ENCODE measurements around the gene FAM221B.

Gene FAM221B

DNA sequence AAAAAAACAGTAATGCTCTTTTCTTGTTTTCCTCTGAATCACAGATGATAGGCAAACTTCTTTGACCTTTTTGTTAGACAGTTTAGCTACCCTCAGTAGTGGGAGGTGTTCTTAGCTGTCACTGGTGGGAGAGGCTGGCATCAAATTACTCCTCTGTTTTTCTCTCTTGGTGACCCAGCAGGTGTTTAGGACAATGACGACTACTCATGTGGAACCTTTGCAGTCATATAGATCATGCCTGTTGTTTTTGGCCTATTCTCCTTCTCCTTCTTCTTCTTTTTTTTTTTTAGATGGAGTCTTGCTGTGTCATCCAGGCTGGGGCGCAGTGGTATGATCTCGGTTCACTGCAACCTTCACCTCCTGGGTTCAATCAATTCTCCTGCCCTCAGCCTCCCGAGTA, 52.5 kb downstream of the FAM221B start:
- Histone ChIP-seq H3K36me3 (ENCODE audit: insufficient read depth) (no peaks in the 10 kb centered on the region), H3K9ac (no peak overlapping the region), H3K27me3 (ENCODE audit: insufficient read depth, low read depth) (no peaks in the 10 kb centered on the region), H3K27ac (no peak overlapping the region), H3K4me2 (no peak overlapping the region), H3K79me2 (ENCODE audit: insufficient read depth, low read depth) (no peaks in the 10 kb centered on the region), H3K4me3 (IDR thresholded peaks at IDR 0.05; ENCODE audit: insufficient read depth, low read depth, low read length) (no peak overlapping the region), H4K20me1 (ENCODE audit: insufficient read depth) (no peaks in the 10 kb centered on the region), H2AFZ (ENCODE audit: low read depth) (no peak overlapping the region), H3K4me1 (ENCODE audit: low read depth, poor library complexity, severe bottlenecking) (peaks cover 10% of the 10 kb centered on the region)
- TF ChIP-seq, protein P1, sequence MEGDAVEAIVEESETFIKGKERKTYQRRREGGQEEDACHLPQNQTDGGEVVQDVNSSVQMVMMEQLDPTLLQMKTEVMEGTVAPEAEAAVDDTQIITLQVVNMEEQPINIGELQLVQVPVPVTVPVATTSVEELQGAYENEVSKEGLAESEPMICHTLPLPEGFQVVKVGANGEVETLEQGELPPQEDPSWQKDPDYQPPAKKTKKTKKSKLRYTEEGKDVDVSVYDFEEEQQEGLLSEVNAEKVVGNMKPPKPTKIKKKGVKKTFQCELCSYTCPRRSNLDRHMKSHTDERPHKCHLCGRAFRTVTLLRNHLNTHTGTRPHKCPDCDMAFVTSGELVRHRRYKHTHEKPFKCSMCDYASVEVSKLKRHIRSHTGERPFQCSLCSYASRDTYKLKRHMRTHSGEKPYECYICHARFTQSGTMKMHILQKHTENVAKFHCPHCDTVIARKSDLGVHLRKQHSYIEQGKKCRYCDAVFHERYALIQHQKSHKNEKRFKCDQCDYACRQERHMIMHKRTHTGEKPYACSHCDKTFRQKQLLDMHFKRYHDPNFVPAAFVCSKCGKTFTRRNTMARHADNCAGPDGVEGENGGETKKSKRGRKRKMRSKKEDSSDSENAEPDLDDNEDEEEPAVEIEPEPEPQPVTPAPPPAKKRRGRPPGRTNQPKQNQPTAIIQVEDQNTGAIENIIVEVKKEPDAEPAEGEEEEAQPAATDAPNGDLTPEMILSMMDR (conservative IDR thresholded peaks at IDR 0.05; ENCODE audit: low read depth, low read length), result no peak

GRCh38 chr9:35774907-35775635, 53.5 kb downstream of the FAM221B start:
- H3K4me2 ChIP-seq, result no peak overlapping the region
- H3K4me3 ChIP-seq (IDR thresholded peaks at IDR 0.05; ENCODE audit: insufficient read depth, low read depth, low read length), result no peak overlapping the region
- no peak overlapping the region for H2AFZ ChIP-seq (ENCODE audit: low read depth)
- H3K4me1 ChIP-seq (ENCODE audit: low read depth, poor library complexity, severe bottlenecking), result peaks cover 10% of the 10 kb centered on the region
- TF ChIP-seq, protein P1 (conservative IDR thresholded peaks at IDR 0.05; ENCODE audit: low read depth, low read length), result no peak
- no peaks in the 10 kb centered on the region for H3K36me3 ChIP-seq (ENCODE audit: insufficient read depth)
- no peak overlapping the region for H3K9ac ChIP-seq
- no peaks in the 10 kb centered on the region for H3K27me3 ChIP-seq (ENCODE audit: insufficient read depth, low read depth)
- H4K20me1 ChIP-seq (ENCODE audit: insufficient read depth), result no peaks in the 10 kb centered on the region
- no peaks in the 10 kb centered on the region for H3K79me2 ChIP-seq (ENCODE audit: insufficient read depth, low read depth)
- H3K27ac ChIP-seq, result no peak overlapping the region

DNA sequence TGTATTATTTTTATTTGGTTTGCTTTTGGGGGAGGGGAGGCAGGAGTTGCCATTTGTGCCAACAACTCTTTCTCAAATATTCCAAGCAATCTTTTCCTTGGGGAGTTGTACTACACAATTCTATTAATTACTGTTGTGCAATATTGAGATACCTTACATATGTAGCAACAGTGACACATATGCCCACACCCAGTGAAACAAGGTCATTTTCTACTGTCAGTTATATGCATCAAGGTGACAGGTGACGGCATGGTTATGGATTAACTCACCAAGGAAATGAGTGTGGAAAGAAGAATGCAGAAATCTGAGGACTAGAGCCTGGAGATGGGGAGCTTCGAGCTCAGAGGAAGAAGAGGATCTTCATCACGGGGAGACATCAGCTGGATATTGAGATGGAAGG, 56.6 kb downstream of the FAM221B start:
- 0 out of 2 replicates have a peak, but pooled peaks cover 2% of the 10 kb centered on the region for H3K79me2 ChIP-seq (ENCODE audit: insufficient read depth, low read depth)
- no peak overlapping the region for H3K4me2 ChIP-seq
- TF ChIP-seq, protein P1 (conservative IDR thresholded peaks at IDR 0.05; ENCODE audit: low read depth, low read length), result no peak
- no peak overlapping the region for H3K9ac ChIP-seq
- H3K27ac ChIP-seq, result no peak overlapping the region
- H3K4me1 ChIP-seq (ENCODE audit: low read depth, poor library complexity, severe bottlenecking), result peaks cover 10% of the 10 kb centered on the region
- H4K20me1 ChIP-seq (ENCODE audit: insufficient read depth), result no peaks in the 10 kb centered on the region
- H2AFZ ChIP-seq (ENCODE audit: low read depth), result no peak overlapping the region
- H3K36me3 ChIP-seq (ENCODE audit: insufficient read depth), result no peaks in the 10 kb centered on the region
- H3K27me3 ChIP-seq (ENCODE audit: insufficient read depth, low read depth), result no peaks in the 10 kb centered on the region
- H3K4me3 ChIP-seq (IDR thresholded peaks at IDR 0.05; ENCODE audit: insufficient read depth, low read depth, low read length), result no peak overlapping the region

DNA sequence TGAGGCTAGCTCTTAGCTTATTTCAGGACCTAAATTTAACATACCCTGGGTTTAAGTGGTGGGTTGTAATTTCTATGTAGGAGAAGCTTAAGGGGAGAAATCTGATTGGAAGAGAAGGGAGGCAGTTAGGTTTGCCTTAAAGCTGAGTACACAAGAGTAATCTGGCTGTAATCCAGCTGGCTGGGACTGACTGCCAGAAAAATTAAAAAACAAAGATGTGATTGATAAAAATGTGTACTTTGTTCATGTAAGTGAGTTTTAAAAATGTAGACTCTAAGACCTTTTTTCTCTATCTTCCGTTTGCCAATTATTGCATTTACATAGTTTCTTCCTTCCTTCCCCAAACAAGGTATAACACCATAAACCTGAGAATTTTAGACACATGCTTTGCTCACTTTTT, 57.0 kb downstream of the FAM221B start:
- Histone ChIP-seq H2AFZ (ENCODE audit: low read depth) (no peak overlapping the region), H3K36me3 (ENCODE audit: insufficient read depth) (no peaks in the 10 kb centered on the region), H3K4me2 (no peak overlapping the region), H3K4me1 (ENCODE audit: low read depth, poor library complexity, severe bottlenecking) (peaks cover 10% of the 10 kb centered on the region), H3K4me3 (IDR thresholded peaks at IDR 0.05; ENCODE audit: insufficient read depth, low read depth, low read length) (no peak overlapping the region), H4K20me1 (ENCODE audit: insufficient read depth) (no peaks in the 10 kb centered on the region), H3K27ac (no peak overlapping the region), H3K27me3 (ENCODE audit: insufficient read depth, low read depth) (no peaks in the 10 kb centered on the region), H3K9ac (no peak overlapping the region), H3K79me2 (ENCODE audit: insufficient read depth, low read depth) (0 out of 2 replicates have a peak, but pooled peaks cover 6% of the 10 kb centered on the region)
- TF ChIP-seq, protein P1 (conservative IDR thresholded peaks at IDR 0.05; ENCODE audit: low read depth, low read length), result no peak
